HEK293 (cell line): ENCODE results near the gene BEND3.

Experiments used
- CTCF ChIP-seq: fragments of 450-650 bp; formaldehyde crosslinking; IDR thresholded peaks from 2 replicates; pipeline ENCODE4 v1.5.1; 2016; ENCODE audit warnings: missing biosample characterization, missing genetic modification characterization
- KLF16 ChIP-seq: fragments of 450-650 bp; formaldehyde crosslinking; IDR thresholded peaks from 2 replicates; pipeline ENCODE4 v1.5.1; 2017; ENCODE audit warnings: missing biosample characterization, missing genetic modification characterization
- KLF8 ChIP-seq: fragments of 450-650 bp; formaldehyde crosslinking; IDR thresholded peaks from 2 replicates; pipeline ENCODE4 v1.5.1; 2016; ENCODE audit warnings: missing biosample characterization, missing genetic modification characterization
- PBX3 ChIP-seq: sonication (generic); formaldehyde crosslinking; IDR thresholded peaks from 2 replicates; pipeline ENCODE4 v1.8.1; 2022; ENCODE audit warnings: mild to moderate bottlenecking, moderate library complexity, missing genetic modification reagents
- REST ChIP-seq: fragments of 450-650 bp; formaldehyde crosslinking; IDR thresholded peaks from 2 replicates; pipeline ENCODE4 v1.5.1; 2016; ENCODE audit warnings: missing biosample characterization, missing genetic modification characterization
- SP2 ChIP-seq: fragments of 450-650 bp; formaldehyde crosslinking; IDR thresholded peaks from 2 replicates; pipeline ENCODE4 v1.5.1; 2016; ENCODE audit warnings: missing biosample characterization, missing genetic modification characterization
- ZBTB11 ChIP-seq: fragments of 450-650 bp; formaldehyde crosslinking; conservative IDR thresholded peaks from 2 replicates; pipeline ENCODE4 v1.5.1; 2016; ENCODE audit warnings: low read depth, missing biosample characterization, missing genetic modification characterization
- ZFHX2 ChIP-seq: fragments of 450-650 bp; formaldehyde crosslinking; conservative IDR thresholded peaks from 2 replicates; pipeline ENCODE4 v1.5.1; 2016; ENCODE audit warnings: missing biosample characterization, missing genetic modification characterization
- ZNF10 ChIP-seq: fragments of 450-650 bp; formaldehyde crosslinking; IDR thresholded peaks from 2 replicates; pipeline ENCODE4 v1.5.1; 2017; ENCODE audit warnings: missing biosample characterization, missing genetic modification characterization
- ZNF37A ChIP-seq: fragments of 450-650 bp; IDR thresholded peaks from 2 replicates; pipeline ENCODE4 v1.5.1; 2018; ENCODE audit warnings: missing biosample characterization, missing genetic modification characterization
- ZNF785 ChIP-seq: fragments of 450-650 bp; formaldehyde crosslinking; IDR thresholded peaks from 2 replicates; pipeline ENCODE4 v1.5.1; 2016; ENCODE audit warnings: missing biosample characterization, missing genetic modification characterization

GRCh38 chr6:107129370-107129925 is 14.1 kb upstream of the BEND3 start:
- TF ChIP-seq REST (tag by site-specific recombination) = no peak
- TF ChIP-seq ZNF785 (tag by site-specific recombination) = no peak
- TF ChIP-seq PBX3 (CRISPR knock-in tag) = no peak
- TF ChIP-seq ZFHX2 (tag by site-specific recombination) = no peak
- no peak for TF ChIP-seq SP2 (tag by site-specific recombination)
- TF ChIP-seq CTCF (tag by site-specific recombination) = no peak
- TF ChIP-seq ZNF10 = no peak
- no peak for TF ChIP-seq KLF16
- TF ChIP-seq KLF8 (tag by site-specific recombination) = no peak
- TF ChIP-seq ZNF37A = no peak
- TF ChIP-seq ZBTB11 = no peak
